22Rv1 (cell line): ENCODE data around the gene EYS.
"Not testable (repeated sequence)": the region's sequence is repeated elsewhere in the genome, so short reads cannot be mapped to it uniquely, and the experiment has no call there.

Experiments used
- H3K27ac ChIP-seq: fragments of 450-650 bp; 2 replicates; pipeline ENCODE4 v1.5.1; 2017
- CTCF ChIP-seq: fragments of 450-650 bp; IDR thresholded peaks from 2 replicates; pipeline ENCODE4 v1.5.1; 2017; ENCODE audit warnings: mild to moderate bottlenecking
- ZFX ChIP-seq: fragments of 450-650 bp; IDR thresholded peaks from 2 replicates; pipeline ENCODE4 v1.6.1; 2017; ENCODE audit warnings: antibody characterized with exemption, borderline replicate concordance

EYS gene

GRCh38 chr6:63904650-63905248 is 1802.3 kb downstream of the EYS start:
- H3K27ac ChIP-seq: no peak overlapping the region
- TF ChIP-seq CTCF (no peak), ZFX (no peak)

- TF ChIP-seq ZFX (no peak), CTCF (no peak)
- H3K27ac ChIP-seq: no peak overlapping the region
Observed at GRCh38 chr6:63899550-63899949, 1807.5 kb downstream of the EYS start.

- no peak overlapping the region for H3K27ac ChIP-seq
Observed at GRCh38 chr6:63897952-63898351, 1809.1 kb downstream of the EYS start.

GRCh38 chr6:63897459-63897858 is 1809.6 kb downstream of the EYS start:
- no peak overlapping the region for H3K27ac ChIP-seq
- TF ChIP-seq CTCF (no peak), ZFX (no peak)

More at GRCh38 chr6:63897952-63898351, 1809.1 kb downstream of the EYS start:
- no peak for TF ChIP-seq ZFX
- no peak for TF ChIP-seq CTCF

- no peak overlapping the region for H3K27ac ChIP-seq
- TF ChIP-seq ZFX (no peak), CTCF (no peak)
Observed at GRCh38 chr6:63888416-63888815, 1818.6 kb downstream of the EYS start.

GRCh38 chr6:63887804-63888203 is 1819.2 kb downstream of the EYS start:
- H3K27ac ChIP-seq: not testable (repeated sequence)

GRCh38 chr6:63887002-63887751 is 1819.8 kb downstream of the EYS start:
- no peak overlapping the region for H3K27ac ChIP-seq
- no peak for TF ChIP-seq ZFX
- no peak for TF ChIP-seq CTCF
